Measurements from ENCODE around the gene RNF5.

GRCh38 chr6:32189742-32190053, 11.5 kb downstream of the RNF5 start:
- TF ChIP-seq CTCF (conservative IDR thresholded peaks at IDR 0.05; ENCODE audit: low read depth, low read length) = no peak
- TF ChIP-seq POLR2A (IDR thresholded peaks at IDR 0.05; ENCODE audit: low read depth, low read length) = no peak
- TF ChIP-seq BHLHE40 (IDR thresholded peaks at IDR 0.05; ENCODE audit: low read depth, low read length) = no peak
- TF ChIP-seq MAFK (IDR thresholded peaks at IDR 0.05; ENCODE audit: low read depth, low read length) = no peak
- TF ChIP-seq CEBPB (IDR thresholded peaks at IDR 0.05; ENCODE audit: low read depth, low read length) = no peak
- TF ChIP-seq RFX5 (IDR thresholded peaks at IDR 0.05; ENCODE audit: low read depth, low read length) = no peak
- TF ChIP-seq NFE2L2 (IDR thresholded peaks at IDR 0.05; ENCODE audit: low read depth, low read length) = no peak

Measured in IMR-90 (cell line).